ENCODE measurements around the gene DPH7. TPM values are rescaled to one million over a fixed set of nuclear protein-coding genes. Genes with fewer than 3 reads are reported as not detected.

The DPH7 gene
- total and polyA plus RNA-seq, 10 donors = 31.7 to 80.5 (median 41.2) TPM

DNA sequence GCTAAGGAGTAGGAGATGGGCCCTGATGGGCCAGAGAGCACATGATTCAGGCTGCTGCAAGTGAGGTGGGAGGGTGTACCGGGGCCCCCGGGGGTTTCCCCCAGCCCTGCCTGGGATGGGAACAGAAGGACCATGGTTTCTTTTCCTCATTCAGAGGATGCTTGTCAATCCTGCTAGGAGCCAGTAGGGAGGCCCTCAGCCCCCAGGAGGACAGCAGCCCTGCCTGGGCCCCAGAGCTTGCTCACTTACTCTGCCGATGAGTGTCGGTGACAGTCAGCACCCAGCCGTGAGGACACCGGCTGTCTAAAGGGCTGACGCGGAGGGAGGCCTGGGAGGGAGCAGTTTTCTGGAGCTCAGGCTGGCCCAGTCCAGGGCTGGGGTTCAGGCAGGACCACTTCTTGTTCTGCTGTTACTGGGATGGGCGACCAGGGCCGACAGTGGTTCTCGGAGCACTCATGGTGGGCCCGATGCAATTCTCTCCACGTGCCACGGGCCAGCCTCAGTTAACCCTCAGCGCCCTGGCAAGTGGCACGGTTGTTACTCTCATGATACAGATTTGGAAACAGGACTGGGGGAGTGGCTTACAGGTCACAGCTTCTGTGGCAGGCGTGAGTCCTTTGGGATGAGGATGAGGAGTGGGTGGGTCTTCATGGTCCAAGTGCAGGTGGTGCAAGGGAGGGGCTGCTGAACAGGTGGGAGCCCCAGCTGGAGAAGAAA, 28.6 kb upstream of the DPH7 start:
- intact Hi-C loops (cut with DNase I; ENCODE audit: low total_unique reads) = no loop called here
- peak overlapping the region in 7 of 8 donors; percentile 70 to 97 (median 92) for H3K4me3 ChIP-seq
- H3K4me1 ChIP-seq = peaks cover 24 to 90% (median 60%) of the 10 kb centered on the region in 6 donors
- H3K9me3 ChIP-seq = no peaks in the 10 kb centered on the region
- peak; percentile 85 for DNase-seq
- H3K36me3 ChIP-seq = peaks cover 0 to 18% (median 0%) of the 10 kb centered on the region in 6 donors
- TF ChIP-seq POLR2AphosphoS5 (IDR thresholded peaks at IDR 0.05) = peak in 1 of 3 donors; percentile 22
- TF ChIP-seq, protein P1, sequence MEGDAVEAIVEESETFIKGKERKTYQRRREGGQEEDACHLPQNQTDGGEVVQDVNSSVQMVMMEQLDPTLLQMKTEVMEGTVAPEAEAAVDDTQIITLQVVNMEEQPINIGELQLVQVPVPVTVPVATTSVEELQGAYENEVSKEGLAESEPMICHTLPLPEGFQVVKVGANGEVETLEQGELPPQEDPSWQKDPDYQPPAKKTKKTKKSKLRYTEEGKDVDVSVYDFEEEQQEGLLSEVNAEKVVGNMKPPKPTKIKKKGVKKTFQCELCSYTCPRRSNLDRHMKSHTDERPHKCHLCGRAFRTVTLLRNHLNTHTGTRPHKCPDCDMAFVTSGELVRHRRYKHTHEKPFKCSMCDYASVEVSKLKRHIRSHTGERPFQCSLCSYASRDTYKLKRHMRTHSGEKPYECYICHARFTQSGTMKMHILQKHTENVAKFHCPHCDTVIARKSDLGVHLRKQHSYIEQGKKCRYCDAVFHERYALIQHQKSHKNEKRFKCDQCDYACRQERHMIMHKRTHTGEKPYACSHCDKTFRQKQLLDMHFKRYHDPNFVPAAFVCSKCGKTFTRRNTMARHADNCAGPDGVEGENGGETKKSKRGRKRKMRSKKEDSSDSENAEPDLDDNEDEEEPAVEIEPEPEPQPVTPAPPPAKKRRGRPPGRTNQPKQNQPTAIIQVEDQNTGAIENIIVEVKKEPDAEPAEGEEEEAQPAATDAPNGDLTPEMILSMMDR (IDR thresholded peaks at IDR 0.05 in 8 of 11, conservative IDR thresholded peaks at IDR 0.05 in 3 of 11) = no peak
- H3K27ac ChIP-seq = peak overlapping the region in 7 of 8 donors; percentile 36 to 98 (median 96)
- 51 to 73% (median 58%) methylated on average over 16 to 17 of the region's 17 CpGs for WGBS, 5 donors
- H3K27me3 ChIP-seq (replicated peaks in 1 of 7) = no peaks in the 10 kb centered on the region

DNA sequence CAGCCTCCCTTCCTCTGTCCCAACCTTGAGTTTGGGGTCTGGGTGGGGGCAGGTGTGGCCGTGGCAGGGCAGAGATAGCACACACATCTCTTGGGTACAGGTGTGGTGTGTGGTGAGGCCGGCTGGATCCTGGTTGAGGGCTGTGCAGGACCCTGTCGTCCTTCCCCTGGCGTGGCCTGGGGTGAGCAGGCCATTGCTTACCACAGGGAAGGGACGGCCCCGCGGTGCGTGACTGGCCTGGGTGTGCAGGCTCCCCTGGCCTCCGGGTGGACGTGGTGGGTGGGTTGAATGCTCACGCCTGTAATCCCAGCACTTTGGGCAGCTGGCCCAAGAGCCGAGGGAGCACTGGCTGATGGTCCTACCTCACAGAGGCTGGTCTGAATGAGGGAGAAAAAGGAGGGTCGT, 28.0 kb upstream of the DPH7 start:
- 36 to 59% (median 44%) methylated on average over 10 to 13 of the region's 13 CpGs for WGBS, 5 donors
- Histone ChIP-seq H3K9me3 (no peaks in the 10 kb centered on the region), H3K27ac (peak overlapping the region in 7 of 8 donors; percentile 36 to 98 (median 96)), H3K4me1 (peaks cover 19 to 88% (median 55%) of the 10 kb centered on the region in 6 donors), H3K36me3 (peaks cover 0 to 18% (median 0%) of the 10 kb centered on the region in 6 donors), H3K4me3 (peak overlapping the region; percentile 70 to 97 (median 87)), H3K27me3 (replicated peaks in 1 of 7) (no peaks in the 10 kb centered on the region)
- intact Hi-C loops (cut with DNase I; ENCODE audit: low total_unique reads) = no loop called here
- peak; percentile 90 for DNase-seq
- TF ChIP-seq, protein P1 (IDR thresholded peaks at IDR 0.05 in 8 of 11, conservative IDR thresholded peaks at IDR 0.05 in 3 of 11) = no peak
- no peak for TF ChIP-seq POLR2A (IDR thresholded peaks at IDR 0.05)
- TF ChIP-seq POLR2AphosphoS5 (IDR thresholded peaks at IDR 0.05) = no peak

DNA sequence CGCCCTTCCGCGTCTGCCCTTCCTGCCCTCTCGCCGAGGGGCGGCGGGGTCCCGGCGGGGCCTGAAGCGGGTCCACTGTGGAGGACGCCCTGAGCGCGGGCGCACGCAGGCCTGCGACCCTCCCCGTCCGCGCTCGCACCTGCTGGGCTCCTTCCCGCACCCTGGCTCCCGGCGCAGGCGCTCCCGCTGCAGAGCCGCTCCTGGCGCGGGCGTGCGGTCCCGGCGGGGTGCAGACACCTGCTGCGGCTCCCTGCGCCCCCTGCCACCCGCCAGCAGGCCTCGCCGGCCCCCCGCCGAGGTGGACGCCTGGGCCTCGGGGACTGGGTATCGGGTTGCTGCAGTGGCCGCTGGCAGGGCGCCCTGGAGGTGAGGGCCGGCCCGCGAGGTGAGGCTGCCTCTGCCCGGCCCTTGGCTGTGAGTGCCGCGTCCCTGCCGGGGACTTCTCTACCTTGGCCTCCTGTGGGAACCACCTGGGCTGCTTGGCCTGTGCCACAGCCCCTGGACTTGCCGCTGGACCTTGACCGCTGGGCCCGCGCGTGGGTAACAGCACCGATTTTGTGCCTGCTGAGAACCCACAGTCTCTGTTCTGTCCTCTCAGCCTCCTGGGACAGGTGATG, 27.4 kb upstream of the DPH7 start:
- TF ChIP-seq POLR2A (IDR thresholded peaks at IDR 0.05) (no peak), POLR2AphosphoS5 (IDR thresholded peaks at IDR 0.05) (no peak)
- TF ChIP-seq, protein P1 (IDR thresholded peaks at IDR 0.05 in 8 of 11, conservative IDR thresholded peaks at IDR 0.05 in 3 of 11) = no peak
- peak; percentile 92 for DNase-seq
- Histone ChIP-seq H3K27me3 (replicated peaks in 1 of 7) (no peaks in the 10 kb centered on the region), H3K36me3 (peaks cover 0 to 18% (median 0%) of the 10 kb centered on the region in 6 donors), H3K27ac (peak overlapping the region; percentile 75 to 98 (median 94)), H3K4me1 (peaks cover 15 to 82% (median 48%) of the 10 kb centered on the region in 6 donors), H3K9me3 (no peaks in the 10 kb centered on the region), H3K4me3 (peak overlapping the region; percentile 70 to 97 (median 87))
- 0 to 7% (median 4%) methylated on average over 6 to 57 of the region's 57 CpGs for WGBS, 5 donors
- intact Hi-C loops (cut with DNase I; ENCODE audit: low total_unique reads) = no loop called here

All from spleen (tissue), 11 donors.